Stimulated activated CD4-positive, alpha-beta T cell treated with anti-CD3 and anti-CD28 coated beads, Interleukin-1b, Interleukin-23, amount 100 ng/mL, for 4 hours (primary cell): ENCODE data around the gene NQO1.
"Not testable (repeated sequence)": the region's sequence is repeated elsewhere in the genome, so short reads cannot be mapped to it uniquely, and the experiment has no call there.

Source experiments
- DNase-seq, 2 donors: peaks; one replicate each; pipeline ENCODE4 v3.0.0-alpha.2; 2020; ENCODE audit warnings: low read depth in 2 of 2

The NQO1 gene

GRCh38 chr16:69741951-69742904 lies 15.9 kb upstream of the NQO1 start:
- DNase-seq = no peak

- DNase-seq = no peak
Measured at GRCh38 chr16:69741519-69741918, 15.2 kb upstream of the NQO1 start.

GRCh38 chr16:69732101-69732500 lies 5.7 kb upstream of the NQO1 start:
- DNase-seq = no peak

- DNase-seq = not testable (repeated sequence)
Measured at GRCh38 chr16:69731280-69731679, 4.9 kb upstream of the NQO1 start.

- not testable (repeated sequence) for DNase-seq
Measured at GRCh38 chr16:69729030-69729429, 2.7 kb upstream of the NQO1 start.

- DNase-seq = no peak
Measured at GRCh38 chr16:69727916-69728270, 1.5 kb upstream of the NQO1 start.

GRCh38 chr16:69725480-69726312 lies 664 bp downstream of the NQO1 start:
- DNase-seq = no peak

- DNase-seq = no peak
Measured at GRCh38 chr16:69724981-69725479, 1.3 kb downstream of the NQO1 start.

GRCh38 chr16:69724414-69724873 lies 1.9 kb downstream of the NQO1 start:
- DNase-seq = no peak

- DNase-seq = no peak
Measured at GRCh38 chr16:69721441-69721957, 4.9 kb downstream of the NQO1 start.

GRCh38 chr16:69720822-69721430 lies 5.4 kb downstream of the NQO1 start:
- DNase-seq = no peak

- no peak for DNase-seq
Measured at GRCh38 chr16:69718111-69718764, 8.1 kb downstream of the NQO1 start.

GRCh38 chr16:69717066-69717465 lies 9.3 kb downstream of the NQO1 start:
- DNase-seq = no peak

- DNase-seq = no peak
Measured at GRCh38 chr16:69712914-69713581, 13.3 kb downstream of the NQO1 start.

GRCh38 chr16:69712277-69712676 lies 14.1 kb downstream of the NQO1 start:
- no peak for DNase-seq

- DNase-seq = no peak
Measured at GRCh38 chr16:69711115-69711740, 15.1 kb downstream of the NQO1 start.

GRCh38 chr16:69709456-69710084 lies 16.8 kb downstream of the NQO1 start:
- DNase-seq = no peak

- DNase-seq = no peak
Measured at GRCh38 chr16:69707920-69708683, 18.3 kb downstream of the NQO1 start.

- DNase-seq = no peak
Measured at GRCh38 chr16:69706975-69707340, 19.4 kb downstream of the NQO1 start.
